Liver (tissue), 9 donors: Measurements from ENCODE around the gene PM20D1. TPM values are rescaled to one million over a fixed set of nuclear protein-coding genes. Genes with fewer than 3 reads are reported as not detected.

Experiments used
- DNase-seq: peaks from one replicate; pipeline ENCODE4 v3.0.0-alpha.2; 2017; ENCODE audit warnings: low spot score
- H3K27ac ChIP-seq, 2 donors: one replicate each; pipeline ENCODE4 v1.7.0; 2013; ENCODE audit warnings: inconsistent platforms in 2 of 2, low read length in 2 of 2, control low read depth in 1 of 2, low read depth in 1 of 2, mild to moderate bottlenecking in 1 of 2
- H3K27me3 ChIP-seq, 4 donors: one replicate each; pipeline versions ENCODE4 v1.6.1 to v1.7.0; 2013; ENCODE audit warnings: low read length in 3 of 4, inconsistent platforms in 1 of 4, mild to moderate bottlenecking in 1 of 4, moderate library complexity in 1 of 4; ENCODE audit not compliant: control insufficient read depth in 4 of 4, insufficient read depth in 4 of 4
- H3K36me3 ChIP-seq, 4 donors: one replicate each; pipeline versions ENCODE4 v1.6.1 to v1.7.0; 2013; ENCODE audit warnings: low read length in 3 of 4, mild to moderate bottlenecking in 3 of 4, low read depth in 1 of 4, moderate library complexity in 1 of 4; ENCODE audit not compliant: control insufficient read depth in 4 of 4, insufficient read depth in 3 of 4
- H3K4me1 ChIP-seq, 4 donors: one replicate each; pipeline versions ENCODE4 v1.6.1 to v1.7.0; 2013; ENCODE audit warnings: low read length in 3 of 4, mild to moderate bottlenecking in 3 of 4, moderate library complexity in 1 of 4; ENCODE audit not compliant: control insufficient read depth in 4 of 4, insufficient read depth in 4 of 4
- H3K4me3 ChIP-seq, 3 donors: one replicate each; pipeline versions ENCODE4 v1.6.1 to v1.7.0; 2013; ENCODE audit warnings: low read length in 3 of 3, control low read depth in 1 of 3, low read depth in 1 of 3, mild to moderate bottlenecking in 1 of 3
- H3K9ac ChIP-seq, 2 donors: one replicate each; pipeline ENCODE4 v1.7.0; 2013; ENCODE audit warnings: low read length in 2 of 2, mild to moderate bottlenecking in 2 of 2, moderate library complexity in 2 of 2, control low read depth in 1 of 2, low read depth in 1 of 2
- H3K9me3 ChIP-seq, 4 donors: one replicate each; pipeline versions ENCODE4 v1.6.1 to v1.7.0; 2013; ENCODE audit warnings: low read length in 3 of 4; ENCODE audit not compliant: control insufficient read depth in 4 of 4
- EGR1 ChIP-seq, 2 donors: IDR thresholded peaks; 2 replicates each; pipeline ENCODE4 v1.6.1; 2016 to 2018; ENCODE audit warnings: antibody characterized with exemption in 2 of 2, low read depth in 2 of 2
- FOXA1 ChIP-seq: IDR thresholded peaks from 2 replicates; pipeline ENCODE4 v1.6.1; 2016; ENCODE audit warnings: antibody characterized with exemption
- FOXA2 ChIP-seq: IDR thresholded peaks from 2 replicates; pipeline ENCODE4 v1.6.1; 2016; ENCODE audit warnings: antibody characterized with exemption
- GABPA ChIP-seq, 2 donors: IDR thresholded peaks in 1 of 2; conservative IDR thresholded peaks in 1 of 2; 2 replicates each; pipeline ENCODE4 v1.6.1; 2016; ENCODE audit warnings: antibody characterized with exemption in 2 of 2, mild to moderate bottlenecking in 1 of 2, moderate library complexity in 1 of 2
- HNF4A ChIP-seq, 2 donors: conservative IDR thresholded peaks; 2 replicates each; pipeline ENCODE4 v1.6.1; 2016; ENCODE audit warnings: antibody characterized with exemption in 2 of 2, mild to moderate bottlenecking in 2 of 2
- HNF4G ChIP-seq: IDR thresholded peaks from 2 replicates; pipeline ENCODE4 v1.6.1; 2016; ENCODE audit warnings: antibody characterized with exemption
- JUND ChIP-seq, 2 donors: IDR thresholded peaks; 2 replicates each; pipeline ENCODE4 v1.6.1; 2016; ENCODE audit warnings: antibody characterized with exemption in 2 of 2
- MAX ChIP-seq: IDR thresholded peaks from 2 replicates; pipeline ENCODE4 v1.6.1; 2016; ENCODE audit warnings: antibody characterized with exemption
- NR2F2 ChIP-seq: IDR thresholded peaks from 2 replicates; pipeline ENCODE4 v1.6.1; 2016; ENCODE audit warnings: antibody characterized with exemption
- RAD21 ChIP-seq, 2 donors: IDR thresholded peaks; 2 replicates each; pipeline ENCODE4 v1.6.1; 2016; ENCODE audit warnings: antibody characterized with exemption in 2 of 2, mild to moderate bottlenecking in 2 of 2
- RXRA ChIP-seq, 2 donors: IDR thresholded peaks; 2 replicates each; pipeline ENCODE4 v1.6.1; 2017 to 2018; ENCODE audit warnings: antibody characterized with exemption in 2 of 2, mild to moderate bottlenecking in 1 of 2
- SP1 ChIP-seq: IDR thresholded peaks from 2 replicates; pipeline ENCODE4 v1.6.1; 2018; ENCODE audit warnings: antibody characterized with exemption, mild to moderate bottlenecking
- TAF1 ChIP-seq: conservative IDR thresholded peaks from 2 replicates; pipeline ENCODE4 v1.6.1; 2016; ENCODE audit warnings: antibody characterized with exemption, mild to moderate bottlenecking
- YY1 ChIP-seq: IDR thresholded peaks from 2 replicates; pipeline ENCODE4 v1.6.1; 2016; ENCODE audit warnings: antibody characterized with exemption, mild to moderate bottlenecking
- ZBTB33 ChIP-seq: IDR thresholded peaks from 2 replicates; pipeline ENCODE4 v1.6.1; 2016; ENCODE audit warnings: antibody characterized with exemption
- WGBS: extraction: QIAGEN DNeasy Blood & Tissue Kit; methylation state at CpG from one replicate; pipeline ENCODE4 v1.1.7; 2013; 5-methylcytosine and 5-hydroxymethylcytosine counted together
- polyA plus RNA-seq, 2 donors: library from polyadenylated mRNA; stranded (reverse) in 1 of 2; unstranded in 1 of 2; fragments of 200-250 nt in 1 of 2; fragments of >200 nt in 1 of 2; fragmentation: Nextera tagmentation in 1 of 2; extraction: Ambion mirVana in 1 of 2; gene quantifications; one replicate each; pipeline versions ENCODE4 v1.2.1 to v1.2.3, GENCODE V29; 2013 to 2015
- total RNA-seq, 2 donors: library from RNA; depleted of rRNA; stranded (reverse); fragments of >200 nt; gene quantifications; one replicate each; pipeline ENCODE4 v1.2.3, GENCODE V29; 2014
- TF ChIP-seq, protein P1 (sequence below): IDR thresholded peaks from 2 replicates; pipeline ENCODE4 v1.6.1; 2016; ENCODE audit warnings: antibody characterized with exemption
- TF ChIP-seq, protein P2 (sequence below): fragments of 150-350 bp; IDR thresholded peaks from 2 replicates; pipeline ENCODE4 v1.5.1; 2017; ENCODE audit warnings: improper control_type of control experiment, low read depth, low read length; ENCODE audit not compliant: missing input control
- TF ChIP-seq, protein P3 (sequence below): IDR thresholded peaks from 2 replicates; pipeline ENCODE4 v1.6.1; 2016; ENCODE audit warnings: antibody characterized with exemption, mild to moderate bottlenecking
- donor health status: healthy.
- donor health status: healthy.
- donor health status: healthy.
- donor health status: healthy.
- donor health status: healthy.

The PM20D1 gene
- total and polyA plus RNA-seq, 4 donors: under 0.01 to 0.30 (median 0.22) TPM

- Histone ChIP-seq H3K4me1 (peaks cover 0 to 2% (median 0%) of the 10 kb centered on the region in 4 donors), H3K27ac (no peak overlapping the region), H3K36me3 (no peaks in the 10 kb centered on the region), H3K27me3 (no peaks in the 10 kb centered on the region), H3K9me3 (no peaks in the 10 kb centered on the region), H3K9ac (no peak overlapping the region), H3K4me3 (no peak overlapping the region)
- DNase-seq: no peak
- TF ChIP-seq, protein P1, sequence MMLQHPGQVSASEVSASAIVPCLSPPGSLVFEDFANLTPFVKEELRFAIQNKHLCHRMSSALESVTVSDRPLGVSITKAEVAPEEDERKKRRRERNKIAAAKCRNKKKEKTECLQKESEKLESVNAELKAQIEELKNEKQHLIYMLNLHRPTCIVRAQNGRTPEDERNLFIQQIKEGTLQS: no peak
- TF ChIP-seq HNF4G (no peak), JUND (IDR thresholded peaks at IDR 0.05) (no peak), FOXA2 (no peak), TAF1 (no peak), YY1 (no peak), MAX (no peak), EGR1 (IDR thresholded peaks at IDR 0.05; ENCODE audit: low read depth in 2 of 2) (no peak), RXRA (IDR thresholded peaks at IDR 0.05) (no peak), RAD21 (IDR thresholded peaks at IDR 0.05) (no peak), SP1 (no peak), HNF4A (conservative IDR thresholded peaks at IDR 0.05) (no peak)
- 44% methylated on average over 4 of the region's 4 CpGs for WGBS
These were observed 2.1 kb upstream of the PM20D1 start for GRCh38 chr1:205851993-205852392.

DNA sequence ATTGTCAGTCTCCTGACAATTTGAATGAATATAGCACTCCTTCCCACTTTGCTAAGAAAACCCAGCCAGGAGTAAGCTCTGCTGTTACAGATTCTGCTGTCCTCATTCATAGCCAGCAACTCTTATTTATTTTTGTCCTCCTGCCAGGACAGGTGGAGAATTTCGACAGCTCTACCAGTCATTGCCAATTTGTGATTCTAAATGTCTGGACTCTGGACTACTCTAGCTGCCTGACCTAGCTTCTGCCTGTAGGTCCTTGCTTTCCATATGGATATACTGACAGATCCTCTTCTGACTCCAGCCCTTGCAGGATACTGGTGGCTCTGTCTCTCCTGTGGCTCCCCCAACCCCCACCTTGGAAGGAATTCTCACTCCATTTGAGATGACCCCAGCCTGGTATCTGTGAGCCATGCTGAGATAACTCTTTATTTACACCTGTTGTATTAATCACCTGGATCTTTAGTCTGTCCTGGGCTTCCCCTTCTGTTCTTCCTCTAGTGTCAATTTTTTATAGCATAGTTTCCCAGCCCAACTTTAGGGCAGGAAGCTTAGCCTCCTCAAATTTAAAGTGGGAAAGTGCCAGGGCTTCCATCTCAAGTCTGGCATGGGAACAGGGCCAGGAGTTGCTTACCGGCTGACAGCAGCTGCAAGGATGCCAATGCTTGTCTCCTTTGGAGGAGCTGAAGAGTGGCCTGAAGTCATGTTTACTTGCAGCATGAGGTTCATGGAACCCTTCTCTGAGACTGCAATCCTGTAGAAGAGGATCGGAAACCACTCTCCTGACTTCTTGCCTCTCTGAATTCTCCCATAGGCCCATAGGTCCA, 6.7 kb downstream of the PM20D1 start:
- Histone ChIP-seq H3K4me1 (peaks cover 0 to 16% (median 10%) of the 10 kb centered on the region in 4 donors), H3K27me3 (no peaks in the 10 kb centered on the region), H3K36me3 (no peaks in the 10 kb centered on the region), H3K27ac (peak overlapping the region; percentile 59 to 66), H3K9me3 (no peaks in the 10 kb centered on the region), H3K4me3 (no peak overlapping the region), H3K9ac (no peak overlapping the region)
- 49% methylated on average over 3 of the region's 3 CpGs for WGBS
- no peak for TF ChIP-seq EGR1 (IDR thresholded peaks at IDR 0.05; ENCODE audit: low read depth in 2 of 2)
- TF ChIP-seq HNF4G: peak; percentile 74
- TF ChIP-seq RAD21 (IDR thresholded peaks at IDR 0.05): peak; percentile 40 to 51
- peak; percentile 42 for TF ChIP-seq ZBTB33
- TF ChIP-seq NR2F2: no peak
- no peak for TF ChIP-seq TAF1
- TF ChIP-seq MAX: peak; percentile 41
- TF ChIP-seq JUND (IDR thresholded peaks at IDR 0.05): peak in 1 of 2 donors; percentile 25
- peak; percentile 91 to 92 for TF ChIP-seq HNF4A (conservative IDR thresholded peaks at IDR 0.05)
- TF ChIP-seq, protein P2, sequence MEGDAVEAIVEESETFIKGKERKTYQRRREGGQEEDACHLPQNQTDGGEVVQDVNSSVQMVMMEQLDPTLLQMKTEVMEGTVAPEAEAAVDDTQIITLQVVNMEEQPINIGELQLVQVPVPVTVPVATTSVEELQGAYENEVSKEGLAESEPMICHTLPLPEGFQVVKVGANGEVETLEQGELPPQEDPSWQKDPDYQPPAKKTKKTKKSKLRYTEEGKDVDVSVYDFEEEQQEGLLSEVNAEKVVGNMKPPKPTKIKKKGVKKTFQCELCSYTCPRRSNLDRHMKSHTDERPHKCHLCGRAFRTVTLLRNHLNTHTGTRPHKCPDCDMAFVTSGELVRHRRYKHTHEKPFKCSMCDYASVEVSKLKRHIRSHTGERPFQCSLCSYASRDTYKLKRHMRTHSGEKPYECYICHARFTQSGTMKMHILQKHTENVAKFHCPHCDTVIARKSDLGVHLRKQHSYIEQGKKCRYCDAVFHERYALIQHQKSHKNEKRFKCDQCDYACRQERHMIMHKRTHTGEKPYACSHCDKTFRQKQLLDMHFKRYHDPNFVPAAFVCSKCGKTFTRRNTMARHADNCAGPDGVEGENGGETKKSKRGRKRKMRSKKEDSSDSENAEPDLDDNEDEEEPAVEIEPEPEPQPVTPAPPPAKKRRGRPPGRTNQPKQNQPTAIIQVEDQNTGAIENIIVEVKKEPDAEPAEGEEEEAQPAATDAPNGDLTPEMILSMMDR: no peak
- peak; percentile 78 for TF ChIP-seq SP1
- TF ChIP-seq FOXA1: no peak
- TF ChIP-seq, protein P3, sequence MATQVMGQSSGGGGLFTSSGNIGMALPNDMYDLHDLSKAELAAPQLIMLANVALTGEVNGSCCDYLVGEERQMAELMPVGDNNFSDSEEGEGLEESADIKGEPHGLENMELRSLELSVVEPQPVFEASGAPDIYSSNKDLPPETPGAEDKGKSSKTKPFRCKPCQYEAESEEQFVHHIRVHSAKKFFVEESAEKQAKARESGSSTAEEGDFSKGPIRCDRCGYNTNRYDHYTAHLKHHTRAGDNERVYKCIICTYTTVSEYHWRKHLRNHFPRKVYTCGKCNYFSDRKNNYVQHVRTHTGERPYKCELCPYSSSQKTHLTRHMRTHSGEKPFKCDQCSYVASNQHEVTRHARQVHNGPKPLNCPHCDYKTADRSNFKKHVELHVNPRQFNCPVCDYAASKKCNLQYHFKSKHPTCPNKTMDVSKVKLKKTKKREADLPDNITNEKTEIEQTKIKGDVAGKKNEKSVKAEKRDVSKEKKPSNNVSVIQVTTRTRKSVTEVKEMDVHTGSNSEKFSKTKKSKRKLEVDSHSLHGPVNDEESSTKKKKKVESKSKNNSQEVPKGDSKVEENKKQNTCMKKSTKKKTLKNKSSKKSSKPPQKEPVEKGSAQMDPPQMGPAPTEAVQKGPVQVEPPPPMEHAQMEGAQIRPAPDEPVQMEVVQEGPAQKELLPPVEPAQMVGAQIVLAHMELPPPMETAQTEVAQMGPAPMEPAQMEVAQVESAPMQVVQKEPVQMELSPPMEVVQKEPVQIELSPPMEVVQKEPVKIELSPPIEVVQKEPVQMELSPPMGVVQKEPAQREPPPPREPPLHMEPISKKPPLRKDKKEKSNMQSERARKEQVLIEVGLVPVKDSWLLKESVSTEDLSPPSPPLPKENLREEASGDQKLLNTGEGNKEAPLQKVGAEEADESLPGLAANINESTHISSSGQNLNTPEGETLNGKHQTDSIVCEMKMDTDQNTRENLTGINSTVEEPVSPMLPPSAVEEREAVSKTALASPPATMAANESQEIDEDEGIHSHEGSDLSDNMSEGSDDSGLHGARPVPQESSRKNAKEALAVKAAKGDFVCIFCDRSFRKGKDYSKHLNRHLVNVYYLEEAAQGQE: peak; percentile 64
- peak; percentile 20 to 75 for TF ChIP-seq RXRA (IDR thresholded peaks at IDR 0.05)
- TF ChIP-seq FOXA2: peak; percentile 48
- peak; percentile 49 for TF ChIP-seq YY1
- TF ChIP-seq, protein P1: no peak
- no peak for TF ChIP-seq GABPA (IDR thresholded peaks at IDR 0.05 in 1 of 2, conservative IDR thresholded peaks at IDR 0.05 in 1 of 2)
- DNase-seq: no peak
